BJ (cell line): Measurements from ENCODE around the gene HSPB7. TPM values are rescaled to one million over a fixed set of nuclear protein-coding genes. Genes with fewer than 3 reads are reported as not detected.

Experiments
- CTCF ChIA-PET: fragments of 350-600 bp; formaldehyde crosslinking; extraction: SDS; loops from one replicate; lab custom pipeline; 2021; ENCODE audit warnings: antibody characterized with exemption, inconsistent platforms; lab: Yijun Ruan, JAX
- POLR2A ChIA-PET: fragments of 300-600 bp; sonication (Branson Sonifier 250); formaldehyde crosslinking; extraction: SDS; loops from one replicate; lab custom pipeline; 2021; ENCODE audit warnings: antibody characterized with exemption; lab: Charles Lee
- DNase-seq: peaks from one replicate; pipeline ENCODE4 v3.0.0-alpha.2; 2011; ENCODE audit warnings: low read depth
- H3K27me3 ChIP-seq: 2 replicates; pipeline ENCODE4 v1.6.0; 2011; ENCODE audit warnings: low read length; ENCODE audit not compliant: control insufficient read depth, insufficient read depth
- H3K36me3 ChIP-seq: 2 replicates; pipeline ENCODE4 v1.5.1; 2011; ENCODE audit warnings: low read length; ENCODE audit not compliant: control insufficient read depth, insufficient read depth
- H3K4me3 ChIP-seq: 2 replicates; pipeline ENCODE4 v1.5.1; 2011; ENCODE audit warnings: low read depth, mild to moderate bottlenecking, control low read depth, low read length
- polyA minus RNA-seq: library from RNA; depleted of rRNA, polyadenylated mRNA; stranded (reverse); fragments of >200 nt; gene quantifications from 2 replicates; pipeline ENCODE4 v1.2.3, GENCODE V29; 2011; rRNA and poly(A)+ RNA removed
- polyA plus RNA-seq: library from polyadenylated mRNA; depleted of rRNA; stranded (reverse); fragments of >200 nt; gene quantifications from 2 replicates; pipeline ENCODE4 v1.2.3, GENCODE V29; 2011; rRNA removed
- TF ChIP-seq, protein P1 (sequence below): IDR thresholded peaks from 2 replicates; pipeline ENCODE4 v1.5.1; 2011; ENCODE audit warnings: low read depth, mild to moderate bottlenecking, control low read depth, inconsistent platforms, low read length, moderate library complexity; ENCODE audit not compliant: insufficient read depth

Gene HSPB7
- polyA plus RNA-seq (32.5 and 66.6 TPM in 2 replicates), polyA minus RNA-seq (26.1 and 30.3 TPM in 2 replicates)

DNA sequence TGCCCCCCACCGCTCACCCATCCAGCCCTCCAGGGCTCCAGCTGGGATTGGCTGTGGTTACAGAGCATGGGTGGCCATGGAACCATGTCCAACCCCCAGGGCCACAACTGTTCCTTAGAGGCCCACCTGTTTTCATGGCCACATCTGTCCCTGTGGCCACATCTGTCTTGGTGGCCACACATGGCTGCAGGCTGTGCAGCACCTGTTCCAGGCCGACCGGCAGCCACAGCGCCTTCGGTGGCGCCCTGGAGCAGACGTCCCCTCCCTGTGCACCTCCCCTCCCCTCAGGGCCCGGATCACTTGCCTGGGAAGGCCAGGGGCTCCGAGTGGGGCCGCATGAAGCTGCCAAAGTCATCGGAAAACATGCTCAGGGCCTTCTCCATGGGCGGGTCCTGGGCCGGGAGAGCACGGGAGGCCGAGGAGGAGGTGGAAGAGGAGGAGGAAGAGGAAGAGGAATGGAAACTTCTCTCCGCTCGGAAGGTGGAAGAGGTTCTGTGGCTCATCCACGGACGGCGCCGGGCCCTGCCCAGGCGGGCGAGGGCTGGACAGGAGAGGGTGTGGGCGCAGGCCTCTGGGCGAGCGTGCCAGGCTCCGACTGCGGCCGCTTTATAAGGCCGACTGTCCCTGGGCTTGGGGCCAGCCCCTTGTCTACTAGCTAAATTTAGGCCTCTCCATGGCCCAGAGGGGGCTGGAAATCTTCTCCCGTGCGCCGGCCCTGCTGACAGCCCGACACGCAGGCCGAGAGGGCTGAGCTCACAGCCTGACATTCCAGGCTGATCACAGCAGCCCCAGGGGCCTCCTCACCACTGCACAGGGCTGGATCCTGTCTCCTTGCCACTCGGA lies at the start of gene HSPB7:
TSS of gene HSPB7 (minus strand) at position 583 of the 843 bp plus-strand sequence. CDS start at position 503, 80 bp downstream.
- CTCF ChIA-PET, result interaction anchor here (0.9 to 4.0 kb wide), 5 partner anchors 8 to 226 kb away, joined by 4 to 29 read pairs (median 6); partner anchors contain the start of gene FAM131C
- Histone ChIP-seq H3K27me3 (peaks cover 2% of the 10 kb centered on the region; the same call in 1 of the 2 replicates), H3K4me3 (peak within 1 kb of the TSS; percentile 30), H3K36me3 (no peaks in the 10 kb centered on the region)
- TF ChIP-seq, protein P1, sequence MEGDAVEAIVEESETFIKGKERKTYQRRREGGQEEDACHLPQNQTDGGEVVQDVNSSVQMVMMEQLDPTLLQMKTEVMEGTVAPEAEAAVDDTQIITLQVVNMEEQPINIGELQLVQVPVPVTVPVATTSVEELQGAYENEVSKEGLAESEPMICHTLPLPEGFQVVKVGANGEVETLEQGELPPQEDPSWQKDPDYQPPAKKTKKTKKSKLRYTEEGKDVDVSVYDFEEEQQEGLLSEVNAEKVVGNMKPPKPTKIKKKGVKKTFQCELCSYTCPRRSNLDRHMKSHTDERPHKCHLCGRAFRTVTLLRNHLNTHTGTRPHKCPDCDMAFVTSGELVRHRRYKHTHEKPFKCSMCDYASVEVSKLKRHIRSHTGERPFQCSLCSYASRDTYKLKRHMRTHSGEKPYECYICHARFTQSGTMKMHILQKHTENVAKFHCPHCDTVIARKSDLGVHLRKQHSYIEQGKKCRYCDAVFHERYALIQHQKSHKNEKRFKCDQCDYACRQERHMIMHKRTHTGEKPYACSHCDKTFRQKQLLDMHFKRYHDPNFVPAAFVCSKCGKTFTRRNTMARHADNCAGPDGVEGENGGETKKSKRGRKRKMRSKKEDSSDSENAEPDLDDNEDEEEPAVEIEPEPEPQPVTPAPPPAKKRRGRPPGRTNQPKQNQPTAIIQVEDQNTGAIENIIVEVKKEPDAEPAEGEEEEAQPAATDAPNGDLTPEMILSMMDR, result peak; percentile 26; the same call in 1 of the 2 replicates
- POLR2A ChIA-PET, result no interaction called here
- peak; percentile 55 for DNase-seq

DNA sequence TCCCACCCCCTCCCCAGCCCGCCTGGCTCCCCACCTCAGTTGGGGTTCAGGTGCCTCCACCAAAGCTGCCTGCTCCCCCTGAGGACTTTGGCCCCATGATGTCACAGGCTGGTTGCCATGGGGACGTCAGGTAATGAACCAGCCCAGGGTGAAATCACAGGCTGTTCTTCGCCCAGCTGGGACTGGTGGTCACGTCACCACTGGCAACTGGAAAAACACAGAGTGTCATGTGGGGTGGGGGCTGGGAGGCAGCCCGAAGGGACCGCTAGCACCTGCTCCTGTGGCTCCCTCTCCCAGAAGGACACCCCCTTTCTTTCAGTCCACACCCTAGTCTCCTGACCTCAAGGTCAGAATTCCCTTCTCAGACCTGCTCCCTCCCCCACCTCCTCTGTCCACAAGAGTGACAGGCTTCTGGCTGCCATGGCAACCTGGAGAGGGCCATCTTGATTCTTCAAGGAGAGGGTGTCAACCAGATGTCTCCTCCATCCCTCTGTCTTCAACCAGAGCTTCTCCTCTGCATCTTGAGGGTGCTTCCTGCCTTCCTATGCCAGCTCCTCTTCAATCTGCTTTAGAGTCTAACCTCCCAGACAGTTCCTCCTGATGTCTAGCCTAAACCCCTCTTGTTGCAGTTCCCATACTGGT lies 49.4 kb upstream of the HSPB7 start:
- ChIA-PET CTCF (interaction anchor here (1.2 to 4.3 kb wide), 3 partner anchors 11 to 15 kb away, joined by 5 to 24 read pairs (median 21); no protein-coding TSS in a partner anchor), POLR2A (no interaction called here)
- DNase-seq, result no peak
- TF ChIP-seq, protein P1, result no peak
- Histone ChIP-seq H3K4me3 (no peak overlapping the region), H3K36me3 (no peaks in the 10 kb centered on the region), H3K27me3 (0 out of 2 replicates have a peak, but pooled peaks cover 2% of the 10 kb centered on the region)

DNA sequence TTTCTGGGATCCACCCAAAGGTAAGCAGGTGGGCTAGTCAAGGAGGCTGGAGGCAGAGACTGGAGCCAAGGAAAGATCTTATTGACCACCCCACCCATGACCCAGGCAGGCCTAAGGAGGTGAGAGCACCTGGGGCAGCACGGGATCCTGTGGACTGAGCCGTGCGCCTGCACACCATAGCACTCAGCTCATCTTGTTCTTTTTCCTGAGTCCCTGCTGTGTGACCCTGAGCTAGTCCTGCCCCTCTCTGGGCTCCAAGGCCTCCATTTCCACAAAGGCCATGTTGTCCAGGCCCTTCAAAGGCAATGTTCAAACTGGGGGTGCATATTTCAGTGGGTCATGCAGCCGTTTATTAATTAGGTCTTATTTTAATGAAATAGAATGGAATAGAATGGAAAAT lies 48.4 kb upstream of the HSPB7 start:
- no peak overlapping the region for H3K4me3 ChIP-seq

DNA sequence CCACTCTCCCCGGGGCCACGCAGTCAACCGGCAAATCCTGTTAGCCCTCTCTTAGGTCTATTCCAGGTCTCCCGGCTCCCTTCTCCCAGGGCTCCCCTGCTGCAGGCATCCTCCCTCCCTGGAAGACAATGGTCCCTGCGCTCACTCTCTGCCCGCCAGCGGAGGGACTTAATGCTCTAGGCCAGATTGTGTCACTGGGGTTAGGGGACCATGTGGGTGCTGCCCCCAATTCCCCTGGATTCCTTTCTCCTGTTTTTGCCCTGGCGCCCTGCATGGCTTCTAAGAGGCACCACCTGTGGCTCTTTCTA lies 47.4 kb upstream of the HSPB7 start:
- H3K4me3 ChIP-seq, result no peak overlapping the region
- TF ChIP-seq, protein P1, result no peak
- POLR2A ChIA-PET, result no interaction called here
- no peaks in the 10 kb centered on the region for H3K36me3 ChIP-seq
- CTCF ChIA-PET, result interaction anchor here (0.6 to 2.1 kb wide), 4 partner anchors 8 to 16 kb away, joined by 3 to 10 read pairs (median 6); partner anchors contain the start of gene FAM131C
- DNase-seq, result no peak
- H3K27me3 ChIP-seq, result 0 out of 2 replicates have a peak, but pooled peaks cover 2% of the 10 kb centered on the region

More for the DNA sequence above, 48.4 kb upstream of the HSPB7 start:
- CTCF ChIA-PET, result interaction anchor here (0.7 to 4.3 kb wide), 3 partner anchors 10 to 253 kb away, joined by 3 to 24 read pairs (median 21); no protein-coding TSS in a partner anchor
- H3K27me3 ChIP-seq, result 0 out of 2 replicates have a peak, but pooled peaks cover 2% of the 10 kb centered on the region
- no peak for DNase-seq
- TF ChIP-seq, protein P1, result no peak
- POLR2A ChIA-PET, result no interaction called here
- no peaks in the 10 kb centered on the region for H3K36me3 ChIP-seq
